Measurements from ENCODE around the gene G3BP1.

Gene G3BP1

DNA sequence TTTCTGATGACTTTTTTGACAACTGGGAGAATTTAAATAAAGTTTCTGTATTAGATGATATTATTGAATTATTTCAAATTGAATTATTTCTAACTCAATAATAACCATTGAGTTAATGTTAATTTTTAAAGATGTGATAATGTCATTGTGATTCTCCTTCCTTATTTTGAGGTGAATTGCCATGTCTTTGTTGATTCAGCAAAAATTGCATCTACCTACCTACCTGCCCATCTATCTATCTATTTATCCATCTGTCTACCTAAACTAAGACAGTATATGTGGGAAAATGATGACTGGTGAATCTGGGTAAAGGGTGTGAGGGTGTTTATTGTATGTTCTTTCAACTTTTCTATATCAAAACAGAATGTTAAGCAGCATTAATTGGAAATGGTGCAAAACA, 75.0 kb downstream of the G3BP1 start:
- no peaks in the 10 kb centered on the region for H3K27me3 ChIP-seq (ENCODE audit: insufficient read depth, poor library complexity, severe bottlenecking)
- no peak overlapping the region for H3K27ac ChIP-seq (replicated peaks)
- H3K4me3 ChIP-seq (replicated peaks; ENCODE audit: insufficient read depth, low read length), result no peak overlapping the region
- TF ChIP-seq SPI1 (IDR thresholded peaks at IDR 0.05; ENCODE audit: borderline replicate concordance, low read depth) (no peak), GABPA (IDR thresholded peaks at IDR 0.05; ENCODE audit: low read depth) (no peak), POLR2AphosphoS5 (IDR thresholded peaks at IDR 0.05; ENCODE audit: low read depth) (no peak), CTCF (IDR thresholded peaks at IDR 0.05; ENCODE audit: insufficient read depth, low read length) (no peak)
- TF ChIP-seq, protein P1, sequence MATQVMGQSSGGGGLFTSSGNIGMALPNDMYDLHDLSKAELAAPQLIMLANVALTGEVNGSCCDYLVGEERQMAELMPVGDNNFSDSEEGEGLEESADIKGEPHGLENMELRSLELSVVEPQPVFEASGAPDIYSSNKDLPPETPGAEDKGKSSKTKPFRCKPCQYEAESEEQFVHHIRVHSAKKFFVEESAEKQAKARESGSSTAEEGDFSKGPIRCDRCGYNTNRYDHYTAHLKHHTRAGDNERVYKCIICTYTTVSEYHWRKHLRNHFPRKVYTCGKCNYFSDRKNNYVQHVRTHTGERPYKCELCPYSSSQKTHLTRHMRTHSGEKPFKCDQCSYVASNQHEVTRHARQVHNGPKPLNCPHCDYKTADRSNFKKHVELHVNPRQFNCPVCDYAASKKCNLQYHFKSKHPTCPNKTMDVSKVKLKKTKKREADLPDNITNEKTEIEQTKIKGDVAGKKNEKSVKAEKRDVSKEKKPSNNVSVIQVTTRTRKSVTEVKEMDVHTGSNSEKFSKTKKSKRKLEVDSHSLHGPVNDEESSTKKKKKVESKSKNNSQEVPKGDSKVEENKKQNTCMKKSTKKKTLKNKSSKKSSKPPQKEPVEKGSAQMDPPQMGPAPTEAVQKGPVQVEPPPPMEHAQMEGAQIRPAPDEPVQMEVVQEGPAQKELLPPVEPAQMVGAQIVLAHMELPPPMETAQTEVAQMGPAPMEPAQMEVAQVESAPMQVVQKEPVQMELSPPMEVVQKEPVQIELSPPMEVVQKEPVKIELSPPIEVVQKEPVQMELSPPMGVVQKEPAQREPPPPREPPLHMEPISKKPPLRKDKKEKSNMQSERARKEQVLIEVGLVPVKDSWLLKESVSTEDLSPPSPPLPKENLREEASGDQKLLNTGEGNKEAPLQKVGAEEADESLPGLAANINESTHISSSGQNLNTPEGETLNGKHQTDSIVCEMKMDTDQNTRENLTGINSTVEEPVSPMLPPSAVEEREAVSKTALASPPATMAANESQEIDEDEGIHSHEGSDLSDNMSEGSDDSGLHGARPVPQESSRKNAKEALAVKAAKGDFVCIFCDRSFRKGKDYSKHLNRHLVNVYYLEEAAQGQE (IDR thresholded peaks at IDR 0.05; ENCODE audit: insufficient replicate concordance, low read depth), result no peak
- no peak for DNase-seq (ENCODE audit: low read depth in 1 of 2, low spot score in 1 of 2)

- TF ChIP-seq SPI1 (IDR thresholded peaks at IDR 0.05; ENCODE audit: borderline replicate concordance, low read depth) (no peak), CTCF (IDR thresholded peaks at IDR 0.05; ENCODE audit: insufficient read depth, low read length) (no peak), POLR2AphosphoS5 (IDR thresholded peaks at IDR 0.05; ENCODE audit: low read depth) (no peak), GABPA (IDR thresholded peaks at IDR 0.05; ENCODE audit: low read depth) (no peak)
- TF ChIP-seq, protein P1 (IDR thresholded peaks at IDR 0.05; ENCODE audit: insufficient replicate concordance, low read depth), result no peak
- H3K4me3 ChIP-seq (replicated peaks; ENCODE audit: insufficient read depth, low read length), result no peak overlapping the region
- no peaks in the 10 kb centered on the region for H3K27me3 ChIP-seq (ENCODE audit: insufficient read depth, poor library complexity, severe bottlenecking)
- H3K27ac ChIP-seq (replicated peaks), result no peak overlapping the region
- DNase-seq (ENCODE audit: low read depth in 1 of 2, low spot score in 1 of 2), result no peak
Observed at GRCh38 chr5:151847871-151848270, 76.1 kb downstream of the G3BP1 start.

GRCh38 chr5:151855701-151856100, 83.9 kb downstream of the G3BP1 start:
- TF ChIP-seq CTCF (IDR thresholded peaks at IDR 0.05; ENCODE audit: insufficient read depth, low read length), result no peak
- no peak for TF ChIP-seq POLR2AphosphoS5 (IDR thresholded peaks at IDR 0.05; ENCODE audit: low read depth)
- no peak for TF ChIP-seq SPI1 (IDR thresholded peaks at IDR 0.05; ENCODE audit: borderline replicate concordance, low read depth)
- TF ChIP-seq, protein P1 (IDR thresholded peaks at IDR 0.05; ENCODE audit: insufficient replicate concordance, low read depth), result no peak
- TF ChIP-seq GABPA (IDR thresholded peaks at IDR 0.05; ENCODE audit: low read depth), result no peak
- Histone ChIP-seq H3K4me3 (replicated peaks; ENCODE audit: insufficient read depth, low read length) (no peak overlapping the region), H3K27ac (replicated peaks) (no peak overlapping the region), H3K27me3 (ENCODE audit: insufficient read depth, poor library complexity, severe bottlenecking) (no peaks in the 10 kb centered on the region)
- DNase-seq (ENCODE audit: low read depth in 1 of 2, low spot score in 1 of 2), result no peak
